Panc1 (cell line): ENCODE data around the gene EIF4E3.

Source experiments
- REST ChIP-seq, 2 experiments: IDR thresholded peaks; 2 replicates each; pipeline ENCODE4 v1.6.1; 2011 to 2012; ENCODE audit warnings: low read depth in 2 of 2, control low read depth in 1 of 2, low read length in 1 of 2, mild to moderate bottlenecking in 1 of 2, moderate library complexity in 1 of 2; ENCODE audit not compliant: insufficient read depth in 1 of 2
- SIN3A ChIP-seq: IDR thresholded peaks from 2 replicates; pipeline ENCODE4 v1.6.1; 2012; ENCODE audit warnings: low read depth, mild to moderate bottlenecking, low read length, moderate library complexity, borderline replicate concordance; ENCODE audit not compliant: insufficient read depth
- TCF7L2 ChIP-seq: IDR thresholded peaks from 2 replicates; pipeline ENCODE4 v1.6.1; 2011; ENCODE audit warnings: mild to moderate bottlenecking, low read depth, low read length, inconsistent platforms
- TF ChIP-seq, protein P1 (sequence below): fragments of 450-650 bp; IDR thresholded peaks from 2 replicates; pipeline ENCODE4 v1.5.1; 2017; ENCODE audit warnings: mild to moderate bottlenecking

GRCh38 chr3:71751602-71752001 lies 26.4 kb upstream of the EIF4E3 start:
- TF ChIP-seq, protein P1, sequence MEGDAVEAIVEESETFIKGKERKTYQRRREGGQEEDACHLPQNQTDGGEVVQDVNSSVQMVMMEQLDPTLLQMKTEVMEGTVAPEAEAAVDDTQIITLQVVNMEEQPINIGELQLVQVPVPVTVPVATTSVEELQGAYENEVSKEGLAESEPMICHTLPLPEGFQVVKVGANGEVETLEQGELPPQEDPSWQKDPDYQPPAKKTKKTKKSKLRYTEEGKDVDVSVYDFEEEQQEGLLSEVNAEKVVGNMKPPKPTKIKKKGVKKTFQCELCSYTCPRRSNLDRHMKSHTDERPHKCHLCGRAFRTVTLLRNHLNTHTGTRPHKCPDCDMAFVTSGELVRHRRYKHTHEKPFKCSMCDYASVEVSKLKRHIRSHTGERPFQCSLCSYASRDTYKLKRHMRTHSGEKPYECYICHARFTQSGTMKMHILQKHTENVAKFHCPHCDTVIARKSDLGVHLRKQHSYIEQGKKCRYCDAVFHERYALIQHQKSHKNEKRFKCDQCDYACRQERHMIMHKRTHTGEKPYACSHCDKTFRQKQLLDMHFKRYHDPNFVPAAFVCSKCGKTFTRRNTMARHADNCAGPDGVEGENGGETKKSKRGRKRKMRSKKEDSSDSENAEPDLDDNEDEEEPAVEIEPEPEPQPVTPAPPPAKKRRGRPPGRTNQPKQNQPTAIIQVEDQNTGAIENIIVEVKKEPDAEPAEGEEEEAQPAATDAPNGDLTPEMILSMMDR: no peak
- TF ChIP-seq SIN3A (no peak), REST (IDR thresholded peaks at IDR 0.05; ENCODE audit: insufficient read depth in 1 of 2, low read depth in 2 of 2, low read length in 1 of 2) (no peak), TCF7L2 (no peak)
